Neural progenitor cell (in vitro differentiated cells): ENCODE data around the gene CADM1.

Experiments
- EZH2 ChIP-seq: fragments of 200-600 bp; sonication (generic); IDR thresholded peaks from 2 replicates; pipeline ENCODE4 v1.6.1; 2017; ENCODE audit warnings: antibody characterized with exemption, mild to moderate bottlenecking, moderate library complexity
- EZH2phosphoT487 ChIP-seq: fragments of 200-600 bp; sonication (generic); IDR thresholded peaks from 2 replicates; pipeline ENCODE4 v1.6.1; 2017; ENCODE audit warnings: antibody characterized with exemption
- TF ChIP-seq, protein P1 (sequence below): fragments of 200-600 bp; sonication (generic); IDR thresholded peaks from 2 replicates; pipeline ENCODE4 v1.5.1; 2017; ENCODE audit warnings: antibody characterized with exemption, mild to moderate bottlenecking

DNA sequence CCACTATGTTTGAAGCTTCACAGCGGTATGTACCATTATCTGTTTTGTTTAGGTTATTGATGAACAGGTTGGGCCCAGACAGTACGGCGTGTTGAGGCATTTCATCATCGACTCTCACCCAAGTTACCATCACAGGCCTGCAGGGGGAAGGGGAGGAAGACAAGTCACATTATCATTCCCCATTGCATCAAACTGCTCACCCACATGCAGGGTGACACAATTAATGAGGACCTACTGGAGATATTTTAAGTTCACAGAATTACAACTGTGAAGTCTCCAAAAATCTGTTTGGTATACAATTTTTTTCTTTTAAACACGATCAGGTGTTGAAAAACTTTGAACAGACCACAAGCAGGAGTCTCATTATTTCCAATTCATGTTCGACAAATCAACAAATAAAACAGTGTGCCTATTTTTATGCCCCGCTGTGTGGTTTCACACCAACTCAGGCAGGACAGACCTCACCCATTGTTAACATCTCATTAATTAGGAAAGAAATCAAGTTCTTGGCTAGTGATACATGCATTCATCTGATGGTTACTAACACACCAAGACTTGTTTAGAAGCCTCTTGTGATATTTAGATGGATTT lies 289.5 kb downstream of the CADM1 start:
- TF ChIP-seq, protein P1, sequence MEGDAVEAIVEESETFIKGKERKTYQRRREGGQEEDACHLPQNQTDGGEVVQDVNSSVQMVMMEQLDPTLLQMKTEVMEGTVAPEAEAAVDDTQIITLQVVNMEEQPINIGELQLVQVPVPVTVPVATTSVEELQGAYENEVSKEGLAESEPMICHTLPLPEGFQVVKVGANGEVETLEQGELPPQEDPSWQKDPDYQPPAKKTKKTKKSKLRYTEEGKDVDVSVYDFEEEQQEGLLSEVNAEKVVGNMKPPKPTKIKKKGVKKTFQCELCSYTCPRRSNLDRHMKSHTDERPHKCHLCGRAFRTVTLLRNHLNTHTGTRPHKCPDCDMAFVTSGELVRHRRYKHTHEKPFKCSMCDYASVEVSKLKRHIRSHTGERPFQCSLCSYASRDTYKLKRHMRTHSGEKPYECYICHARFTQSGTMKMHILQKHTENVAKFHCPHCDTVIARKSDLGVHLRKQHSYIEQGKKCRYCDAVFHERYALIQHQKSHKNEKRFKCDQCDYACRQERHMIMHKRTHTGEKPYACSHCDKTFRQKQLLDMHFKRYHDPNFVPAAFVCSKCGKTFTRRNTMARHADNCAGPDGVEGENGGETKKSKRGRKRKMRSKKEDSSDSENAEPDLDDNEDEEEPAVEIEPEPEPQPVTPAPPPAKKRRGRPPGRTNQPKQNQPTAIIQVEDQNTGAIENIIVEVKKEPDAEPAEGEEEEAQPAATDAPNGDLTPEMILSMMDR = no peak
- no peak for TF ChIP-seq EZH2
- TF ChIP-seq EZH2phosphoT487 = no peak
